ENCODE results near the gene PPFIA2.

PPFIA2 gene

GRCh38 chr12:81329085-81329484 lies 430.1 kb downstream of the PPFIA2 start:
- TF ChIP-seq TAF1 (IDR thresholded peaks at IDR 0.05; ENCODE audit: borderline replicate concordance, low read depth, low read length) (no peak), POLR2A (IDR thresholded peaks at IDR 0.05; ENCODE audit: low read depth, low read length) (no peak), POLR2AphosphoS5 (IDR thresholded peaks at IDR 0.05; ENCODE audit: low read depth, low read length) (no peak)
- DNase-seq (ENCODE audit: insufficient read length) = no peak
- no peak for FAIRE-seq

- DNase-seq (ENCODE audit: insufficient read length) (no peak), FAIRE-seq (no peak)
- TF ChIP-seq POLR2A (IDR thresholded peaks at IDR 0.05; ENCODE audit: low read depth, low read length) = no peak
- no peak for TF ChIP-seq POLR2AphosphoS5 (IDR thresholded peaks at IDR 0.05; ENCODE audit: low read depth, low read length)
- no peak for TF ChIP-seq TAF1 (IDR thresholded peaks at IDR 0.05; ENCODE audit: borderline replicate concordance, low read depth, low read length)
These were observed 431.7 kb downstream of the PPFIA2 start for GRCh38 chr12:81327425-81327824.

DNA sequence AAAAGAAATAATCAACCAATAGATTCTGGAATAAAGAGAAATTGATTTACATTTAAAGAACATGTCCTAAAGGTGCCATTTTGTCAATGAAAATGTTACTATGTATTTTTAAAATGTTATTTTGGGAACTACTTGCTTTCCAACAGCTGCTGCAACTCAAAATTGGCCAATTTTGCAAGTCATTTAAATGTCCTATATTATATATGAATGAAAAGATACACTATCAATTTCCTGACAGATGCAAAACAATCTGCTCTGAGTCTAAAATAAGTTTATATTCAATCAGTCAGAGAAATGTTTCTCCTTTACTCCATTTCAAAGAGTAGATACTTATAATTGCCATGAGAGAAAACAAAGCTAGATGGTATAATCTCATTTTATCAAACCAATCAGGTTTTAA lies 434.1 kb downstream of the PPFIA2 start:
- FAIRE-seq = no peak
- DNase-seq (ENCODE audit: insufficient read length) = no peak
- TF ChIP-seq POLR2A (IDR thresholded peaks at IDR 0.05; ENCODE audit: low read depth, low read length) (no peak), POLR2AphosphoS5 (IDR thresholded peaks at IDR 0.05; ENCODE audit: low read depth, low read length) (no peak), TAF1 (IDR thresholded peaks at IDR 0.05; ENCODE audit: borderline replicate concordance, low read depth, low read length) (no peak)

DNA sequence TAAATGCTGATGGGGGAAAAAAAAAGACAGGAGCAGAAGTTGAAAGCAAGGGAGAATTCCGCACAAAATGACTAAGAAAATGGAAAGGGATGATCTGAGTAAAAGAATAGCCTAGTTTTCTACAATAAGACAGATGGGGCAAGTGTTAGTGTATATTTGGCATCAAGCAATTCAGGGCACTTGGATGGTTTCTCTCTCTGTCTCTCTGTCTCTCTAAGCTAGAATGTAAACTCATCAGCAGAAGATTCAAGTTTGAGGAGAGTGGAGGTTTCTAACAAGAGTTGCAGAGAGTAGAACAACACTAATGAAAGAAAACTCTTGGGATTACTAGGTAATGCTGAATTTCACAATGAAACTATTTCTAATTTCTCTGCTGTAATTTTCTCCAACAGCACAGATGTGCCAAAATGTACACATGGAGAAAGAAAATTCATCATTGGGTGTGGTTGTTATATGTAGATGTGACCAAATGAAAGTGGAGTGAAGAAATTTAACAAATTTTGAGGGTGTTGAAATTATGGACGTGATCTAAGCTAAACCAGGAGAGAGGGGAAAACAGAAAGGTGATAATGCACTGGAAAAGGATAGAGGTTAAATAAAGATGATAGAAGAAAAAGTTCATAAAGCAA lies 444.1 kb downstream of the PPFIA2 start:
- DNase-seq (ENCODE audit: insufficient read length) = no peak
- TF ChIP-seq TAF1 (IDR thresholded peaks at IDR 0.05; ENCODE audit: borderline replicate concordance, low read depth, low read length) (no peak), POLR2AphosphoS5 (IDR thresholded peaks at IDR 0.05; ENCODE audit: low read depth, low read length) (no peak), POLR2A (IDR thresholded peaks at IDR 0.05; ENCODE audit: low read depth, low read length) (no peak)
- no peak for FAIRE-seq

DNA sequence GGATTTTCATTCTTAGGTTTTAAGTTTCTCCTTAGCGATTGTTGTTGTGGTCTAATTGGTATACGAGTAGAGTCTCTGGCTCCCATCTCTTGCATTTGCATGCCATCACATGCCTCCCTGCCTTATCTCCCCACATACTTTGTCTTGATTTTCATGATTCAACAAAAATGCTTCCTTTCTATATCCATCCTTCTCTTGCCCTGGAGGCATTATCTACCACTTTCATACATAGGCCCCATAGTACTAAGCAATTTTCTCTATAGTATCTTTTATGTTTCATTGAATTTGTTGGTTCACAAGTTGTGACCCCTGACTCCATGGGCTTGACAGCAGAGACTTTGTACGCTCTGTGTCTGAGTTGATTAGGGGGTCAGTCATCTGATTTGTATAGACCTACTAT lies 455.2 kb downstream of the PPFIA2 start:
- FAIRE-seq (no peak), DNase-seq (ENCODE audit: insufficient read length) (no peak)
- TF ChIP-seq POLR2AphosphoS5 (IDR thresholded peaks at IDR 0.05; ENCODE audit: low read depth, low read length) (no peak), POLR2A (IDR thresholded peaks at IDR 0.05; ENCODE audit: low read depth, low read length) (no peak), TAF1 (IDR thresholded peaks at IDR 0.05; ENCODE audit: borderline replicate concordance, low read depth, low read length) (no peak)

GRCh38 chr12:81300454-81300853 lies 458.7 kb downstream of the PPFIA2 start:
- DNase-seq (ENCODE audit: insufficient read length) (no peak), FAIRE-seq (no peak)
- no peak for TF ChIP-seq POLR2AphosphoS5 (IDR thresholded peaks at IDR 0.05; ENCODE audit: low read depth, low read length)
- TF ChIP-seq POLR2A (IDR thresholded peaks at IDR 0.05; ENCODE audit: low read depth, low read length) = no peak
- no peak for TF ChIP-seq TAF1 (IDR thresholded peaks at IDR 0.05; ENCODE audit: borderline replicate concordance, low read depth, low read length)

DNA sequence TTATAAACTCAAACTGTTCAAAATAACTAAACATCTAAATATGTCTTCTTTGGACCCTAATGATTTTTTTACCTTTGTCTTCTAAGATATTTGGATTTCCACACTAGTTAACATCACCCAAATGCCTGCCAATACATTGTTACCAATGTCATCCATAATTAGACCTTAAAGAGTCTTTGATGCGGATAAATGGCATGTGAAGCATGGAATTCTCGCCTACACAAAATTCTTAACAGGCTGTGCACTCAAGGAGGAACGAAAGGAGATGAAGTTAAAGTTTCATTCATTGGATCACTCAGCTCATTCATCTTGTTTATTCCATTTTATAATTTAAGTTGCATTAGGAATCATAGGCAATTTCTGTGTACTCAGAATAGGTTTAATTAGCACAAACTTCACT lies 461.5 kb downstream of the PPFIA2 start:
- DNase-seq (ENCODE audit: insufficient read length) = no peak
- no peak for FAIRE-seq
- no peak for TF ChIP-seq POLR2A (IDR thresholded peaks at IDR 0.05; ENCODE audit: low read depth, low read length)
- TF ChIP-seq POLR2AphosphoS5 (IDR thresholded peaks at IDR 0.05; ENCODE audit: low read depth, low read length) = no peak
- TF ChIP-seq TAF1 (IDR thresholded peaks at IDR 0.05; ENCODE audit: borderline replicate concordance, low read depth, low read length) = no peak

GRCh38 chr12:81296556-81297305 lies 462.4 kb downstream of the PPFIA2 start:
- no peak for DNase-seq (ENCODE audit: insufficient read length)
- FAIRE-seq = no peak

GRCh38 chr12:81295251-81295650 lies 463.9 kb downstream of the PPFIA2 start:
- no peak for DNase-seq (ENCODE audit: insufficient read length)
- TF ChIP-seq POLR2AphosphoS5 (IDR thresholded peaks at IDR 0.05; ENCODE audit: low read depth, low read length) (no peak), POLR2A (IDR thresholded peaks at IDR 0.05; ENCODE audit: low read depth, low read length) (no peak), TAF1 (IDR thresholded peaks at IDR 0.05; ENCODE audit: borderline replicate concordance, low read depth, low read length) (no peak)
- no peak for FAIRE-seq

More at GRCh38 chr12:81296556-81297305, 462.4 kb downstream of the PPFIA2 start:
- TF ChIP-seq POLR2A (IDR thresholded peaks at IDR 0.05; ENCODE audit: low read depth, low read length) (no peak), POLR2AphosphoS5 (IDR thresholded peaks at IDR 0.05; ENCODE audit: low read depth, low read length) (no peak), TAF1 (IDR thresholded peaks at IDR 0.05; ENCODE audit: borderline replicate concordance, low read depth, low read length) (no peak)

DNA sequence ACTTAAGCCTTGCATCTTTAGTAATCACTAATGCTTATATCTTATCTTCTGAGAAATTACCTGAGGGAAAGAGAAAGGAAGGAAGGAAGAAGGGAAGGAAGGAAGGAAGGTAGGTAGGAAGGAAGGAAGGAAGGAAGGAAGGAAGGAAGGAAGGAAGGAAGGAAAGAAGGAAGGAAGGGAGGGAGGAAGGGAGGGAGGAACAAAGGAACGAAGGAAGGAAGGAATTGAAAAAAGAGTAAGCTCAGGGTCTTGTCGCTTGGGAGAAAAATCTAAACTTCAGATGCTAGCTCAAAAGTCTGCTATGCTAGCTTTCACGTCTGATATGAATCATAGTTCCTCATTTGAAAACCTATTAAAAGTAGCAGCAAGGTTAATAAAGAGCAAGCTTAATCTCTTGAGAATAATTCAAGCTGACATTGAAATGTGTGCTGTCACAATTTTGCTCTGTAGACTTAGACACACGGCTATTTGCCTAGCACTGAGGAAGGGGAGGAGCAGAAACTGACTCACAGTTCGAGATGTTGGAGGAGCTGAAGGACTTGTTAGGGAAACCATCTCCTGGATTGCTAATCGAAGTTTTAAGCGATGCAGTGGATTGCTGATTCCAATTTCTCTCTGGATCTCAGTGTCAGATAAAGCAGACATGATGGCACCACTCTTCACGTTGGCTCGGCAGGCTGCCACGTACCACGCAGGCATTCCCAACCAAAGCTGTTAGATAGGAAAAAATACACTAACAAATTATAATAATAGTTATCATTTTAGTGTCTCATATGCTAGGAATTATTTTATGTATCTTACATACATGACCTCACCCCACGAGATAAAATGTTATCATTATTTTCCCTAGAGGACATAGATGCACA lies 464.6 kb downstream of the PPFIA2 start:
- FAIRE-seq (no peak), DNase-seq (ENCODE audit: insufficient read length) (no peak)
- no peak for TF ChIP-seq POLR2AphosphoS5 (IDR thresholded peaks at IDR 0.05; ENCODE audit: low read depth, low read length)
- TF ChIP-seq TAF1 (IDR thresholded peaks at IDR 0.05; ENCODE audit: borderline replicate concordance, low read depth, low read length) = no peak
- no peak for TF ChIP-seq POLR2A (IDR thresholded peaks at IDR 0.05; ENCODE audit: low read depth, low read length)

GRCh38 chr12:81288651-81289050 lies 470.5 kb downstream of the PPFIA2 start:
- no peak for TF ChIP-seq TAF1 (IDR thresholded peaks at IDR 0.05; ENCODE audit: borderline replicate concordance, low read depth, low read length)
- no peak for TF ChIP-seq POLR2A (IDR thresholded peaks at IDR 0.05; ENCODE audit: low read depth, low read length)
- no peak for TF ChIP-seq POLR2AphosphoS5 (IDR thresholded peaks at IDR 0.05; ENCODE audit: low read depth, low read length)
- no peak for FAIRE-seq

More at GRCh38 chr12:81288651-81289050, 470.5 kb downstream of the PPFIA2 start:
- DNase-seq (ENCODE audit: insufficient read length) = no peak

All from GM12892 (cell line).